ENCODE data around the gene ROR1.

The ROR1 gene

GRCh38 chr1:63982201-63982600 lies 208.4 kb downstream of the ROR1 start:
- peak; percentile 5 to 16 for DNase-seq

- DNase-seq: no peak
Measured at GRCh38 chr1:63983391-63984256, 209.8 kb downstream of the ROR1 start.

GRCh38 chr1:63984257-63984929 lies 210.6 kb downstream of the ROR1 start:
- DNase-seq: no peak

- DNase-seq: no peak
Measured at GRCh38 chr1:63984930-63985290, 211.1 kb downstream of the ROR1 start.

GRCh38 chr1:63987014-63987627 lies 213.3 kb downstream of the ROR1 start:
- DNase-seq: no peak

- no peak for DNase-seq
Measured at GRCh38 chr1:63987628-63988024, 213.8 kb downstream of the ROR1 start.

- DNase-seq: no peak
Measured at GRCh38 chr1:63988941-63989340, 215.1 kb downstream of the ROR1 start.

- no peak for DNase-seq
Measured at GRCh38 chr1:63991685-63992084, 217.9 kb downstream of the ROR1 start.

- no peak for DNase-seq
Measured at GRCh38 chr1:64000021-64000420, 226.2 kb downstream of the ROR1 start.

GRCh38 chr1:64001038-64001437 lies 227.2 kb downstream of the ROR1 start:
- DNase-seq: no peak

GRCh38 chr1:64004451-64005025 lies 230.7 kb downstream of the ROR1 start:
- no peak for DNase-seq

GRCh38 chr1:64005801-64006200 lies 232.0 kb downstream of the ROR1 start:
- no peak for DNase-seq

GRCh38 chr1:64006276-64007051 lies 232.6 kb downstream of the ROR1 start:
- DNase-seq: no peak

- DNase-seq: no peak
Measured at GRCh38 chr1:64010316-64010715, 236.5 kb downstream of the ROR1 start.

- no peak for DNase-seq
Measured at GRCh38 chr1:64013395-64013794, 239.6 kb downstream of the ROR1 start.

GRCh38 chr1:64019818-64020217 lies 246.0 kb downstream of the ROR1 start:
- DNase-seq: no peak

GRCh38 chr1:64021066-64021465 lies 247.2 kb downstream of the ROR1 start:
- DNase-seq: no peak

GRCh38 chr1:64025051-64025450 lies 251.2 kb downstream of the ROR1 start:
- DNase-seq: no peak

GRCh38 chr1:64029037-64029436 lies 255.2 kb downstream of the ROR1 start:
- DNase-seq: no peak

- no peak for DNase-seq
Measured at GRCh38 chr1:64030411-64030810, 256.6 kb downstream of the ROR1 start.

- DNase-seq: no peak
Measured at GRCh38 chr1:64031236-64031635, 257.4 kb downstream of the ROR1 start.

- DNase-seq: no peak
Measured at GRCh38 chr1:64033667-64034220, 259.9 kb downstream of the ROR1 start.

GRCh38 chr1:64036549-64036948 lies 262.7 kb downstream of the ROR1 start:
- DNase-seq: no peak

Measured in NCI-H1930 (cell line).